ENCODE data around the gene TNK2.
"Not testable (repeated sequence)": the region's sequence is repeated elsewhere in the genome, so short reads cannot be mapped to it uniquely, and the experiment has no call there.

- TF ChIP-seq CTCF (IDR thresholded peaks at IDR 0.05; ENCODE audit: low read length); EZH2 (IDR thresholded peaks at IDR 0.05; ENCODE audit: borderline replicate concordance, low read length): not testable (repeated sequence)
Measured at GRCh38 chr3:195946910-195947699, 38.8 kb upstream of the TNK2 start.
